GM21515 (cell line): ENCODE results near the gene SIL1.
"Not testable (repeated sequence)": the region's sequence is repeated elsewhere in the genome, so short reads cannot be mapped to it uniquely, and the experiment has no call there.

ENCODE experiments used
- ATAC-seq: cut with Tn5 transposase; IDR thresholded peaks from one replicate; pipeline ENCODE4 v1.9.1; 2021; ENCODE audit not compliant: unreplicated experiment

Gene SIL1

GRCh38 chr5:139177809-139178588 is 20.2 kb downstream of the SIL1 start:
- peak; percentile 58 for ATAC-seq

- not testable (repeated sequence) for ATAC-seq
These were observed 20.9 kb downstream of the SIL1 start for GRCh38 chr5:139177281-139177680.

DNA sequence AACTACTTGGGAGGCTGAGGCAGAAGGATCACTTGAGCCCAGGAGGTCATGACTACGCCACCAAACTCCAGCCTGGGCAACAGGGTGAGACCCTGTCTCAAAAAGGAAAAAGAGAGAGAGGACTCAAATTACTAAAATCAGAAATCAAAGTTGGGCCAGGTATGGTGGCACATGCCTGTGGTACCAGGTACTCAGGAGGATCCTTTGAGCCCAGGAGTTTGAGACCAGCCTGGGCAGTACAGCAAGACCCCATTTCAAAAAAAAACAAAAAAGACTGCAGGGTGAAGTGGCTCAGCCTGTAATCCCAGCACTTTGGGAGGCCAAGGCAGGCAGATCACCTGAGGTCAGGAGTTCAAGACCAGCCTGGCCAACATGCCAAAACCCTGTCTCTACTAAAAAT is 23.8 kb downstream of the SIL1 start:
- not testable (repeated sequence) for ATAC-seq

DNA sequence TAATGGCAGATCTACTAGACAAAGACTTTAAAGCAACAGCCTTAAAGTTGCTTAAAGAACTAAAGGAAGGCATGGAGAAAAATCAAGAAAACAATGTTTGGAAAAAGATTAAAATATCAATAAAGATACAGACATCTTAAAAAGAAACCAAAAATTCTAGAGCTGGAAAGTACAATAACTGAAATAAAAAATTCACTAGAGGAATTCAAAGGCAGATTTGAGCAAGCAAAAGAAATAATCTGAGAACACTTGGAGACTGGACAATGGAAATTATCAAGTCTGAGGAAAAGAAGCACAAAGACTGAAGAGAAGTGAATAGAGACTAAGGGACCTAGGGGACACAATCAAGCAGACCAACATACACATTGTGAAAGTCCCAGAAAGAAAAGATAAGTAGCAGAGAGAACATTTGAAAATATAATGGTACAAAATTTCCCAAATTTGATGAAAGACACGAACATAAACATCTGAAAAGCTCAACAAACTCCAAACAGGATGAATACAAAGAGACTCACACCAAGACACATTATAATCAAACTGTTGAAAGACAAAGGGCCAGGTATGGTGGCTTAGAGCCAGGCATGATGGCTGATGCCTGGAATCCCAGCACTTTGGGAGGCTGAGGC is 26.3 kb downstream of the SIL1 start:
- ATAC-seq: no peak

DNA sequence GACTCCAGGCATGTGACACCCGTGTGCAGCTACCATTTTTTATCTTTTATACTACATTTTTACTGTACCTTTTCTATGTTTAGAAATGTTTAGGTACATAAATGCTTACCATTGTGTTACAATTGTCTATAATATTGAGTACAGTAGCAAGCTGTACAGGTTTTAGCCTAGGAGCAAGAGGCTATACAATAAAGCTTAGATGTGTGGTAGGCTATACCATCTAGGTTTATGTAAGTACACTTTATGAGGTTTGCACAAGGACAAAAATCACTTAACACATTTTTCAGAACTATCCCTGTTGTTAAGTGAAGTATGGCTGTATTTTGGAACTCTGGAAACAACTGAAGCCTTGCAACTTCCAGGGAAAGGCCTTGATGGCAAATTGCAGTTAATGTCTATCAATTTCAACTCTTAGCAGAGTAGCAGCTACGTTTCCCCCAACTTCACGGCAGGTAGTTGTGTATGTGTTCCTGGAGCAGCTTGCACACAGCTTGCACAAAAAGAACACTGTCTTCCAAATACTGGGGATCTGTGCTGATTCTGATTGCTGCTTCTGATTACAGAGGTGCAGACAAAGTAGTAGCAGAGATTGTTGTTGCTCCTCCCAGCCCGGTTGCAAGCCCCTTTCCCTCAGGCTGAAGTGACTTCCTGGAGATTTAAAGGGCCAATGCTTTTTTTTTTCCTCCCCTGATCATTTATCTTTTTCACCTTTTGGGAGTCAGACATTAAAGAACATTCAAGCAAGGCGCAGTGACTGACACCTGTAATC is 30.0 kb downstream of the SIL1 start:
- no peak for ATAC-seq

DNA sequence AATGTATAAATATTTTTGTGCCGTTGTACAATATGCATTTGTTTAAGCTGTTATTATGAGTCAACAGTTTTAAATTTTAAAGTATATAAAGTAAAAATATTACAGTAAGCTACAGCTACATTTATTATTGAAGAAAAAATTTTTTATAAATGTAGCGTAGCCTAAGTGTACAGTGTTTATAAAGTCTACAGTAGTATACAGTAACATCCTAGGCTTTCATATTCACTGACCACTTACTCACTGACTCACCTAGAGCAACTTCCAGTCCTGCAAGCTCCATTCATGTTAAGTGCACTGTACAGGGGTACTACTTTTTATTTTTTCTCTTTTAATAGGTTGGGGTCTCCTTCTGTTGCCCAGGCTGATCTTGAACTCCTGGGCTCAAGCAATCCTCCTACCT is 30.6 kb downstream of the SIL1 start:
- no peak for ATAC-seq

DNA sequence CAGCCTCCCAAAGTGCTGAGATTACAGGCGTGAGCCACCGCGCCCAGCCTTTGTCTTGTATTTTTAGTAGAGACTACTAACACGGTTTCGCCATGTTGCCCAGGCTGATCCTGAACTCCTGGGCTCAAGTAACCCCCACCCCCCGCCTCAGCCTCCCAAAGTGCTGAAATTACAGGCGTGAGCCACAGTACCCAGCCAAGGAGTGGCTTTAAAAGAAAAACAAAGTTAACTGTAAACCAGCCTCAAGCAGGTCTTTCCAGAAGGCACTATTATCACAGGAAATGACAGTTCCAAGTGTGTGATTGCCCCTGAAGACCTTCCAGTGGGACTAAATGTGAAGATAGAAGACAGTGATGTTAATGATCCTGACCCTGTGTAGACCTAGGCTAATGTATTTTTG is 31.1 kb downstream of the SIL1 start:
- no peak for ATAC-seq

- ATAC-seq: not testable (repeated sequence)
These were observed 33.3 kb downstream of the SIL1 start for GRCh38 chr5:139164897-139165296.

DNA sequence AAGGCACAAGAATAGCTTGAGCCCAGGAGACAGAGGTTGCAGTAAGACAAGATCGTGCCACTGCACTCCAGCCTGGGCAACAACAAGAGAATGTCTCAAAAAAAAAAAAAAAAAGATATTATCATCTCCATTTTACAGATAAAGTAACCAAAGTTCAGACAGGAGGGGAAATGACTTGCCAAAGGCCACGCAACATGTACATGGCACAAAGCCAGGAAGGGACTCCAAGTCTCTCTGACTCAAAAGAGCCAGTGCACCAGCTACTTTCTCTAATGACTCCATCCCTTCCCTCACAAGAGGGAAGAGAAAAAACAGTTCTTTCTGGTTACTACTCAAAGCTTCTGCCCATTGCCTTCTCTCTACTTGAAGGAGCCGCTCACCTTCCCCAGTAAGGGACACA is 34.1 kb downstream of the SIL1 start:
- no peak for ATAC-seq

GRCh38 chr5:139162448-139162847 is 35.7 kb downstream of the SIL1 start:
- no peak for ATAC-seq

GRCh38 chr5:139158791-139159190 is 39.4 kb downstream of the SIL1 start:
- no peak for ATAC-seq

GRCh38 chr5:139157556-139157955 is 40.6 kb downstream of the SIL1 start:
- ATAC-seq: no peak

GRCh38 chr5:139156814-139157213 is 41.4 kb downstream of the SIL1 start:
- no peak for ATAC-seq

GRCh38 chr5:139155333-139155732 is 42.8 kb downstream of the SIL1 start:
- no peak for ATAC-seq

DNA sequence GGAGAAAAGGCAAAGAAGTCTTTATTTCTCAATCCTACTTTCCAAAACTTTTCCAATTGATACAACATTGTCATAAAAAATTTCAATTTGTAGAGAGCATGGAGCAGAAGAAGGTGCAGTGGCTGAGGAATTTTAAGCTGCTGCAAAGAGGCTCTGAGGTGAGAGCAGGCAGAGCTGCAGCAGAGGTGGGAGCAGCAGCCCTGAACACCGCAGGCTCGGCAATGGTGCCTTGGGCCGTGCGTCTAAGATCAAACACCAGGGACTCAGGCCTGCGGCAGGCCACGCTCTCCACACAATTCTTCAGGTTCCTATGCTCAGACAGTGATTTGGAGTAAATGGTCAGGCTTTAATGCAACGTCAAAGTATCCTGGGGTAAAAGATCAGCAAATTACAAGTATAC is 46.3 kb downstream of the SIL1 start:
- ATAC-seq: no peak

DNA sequence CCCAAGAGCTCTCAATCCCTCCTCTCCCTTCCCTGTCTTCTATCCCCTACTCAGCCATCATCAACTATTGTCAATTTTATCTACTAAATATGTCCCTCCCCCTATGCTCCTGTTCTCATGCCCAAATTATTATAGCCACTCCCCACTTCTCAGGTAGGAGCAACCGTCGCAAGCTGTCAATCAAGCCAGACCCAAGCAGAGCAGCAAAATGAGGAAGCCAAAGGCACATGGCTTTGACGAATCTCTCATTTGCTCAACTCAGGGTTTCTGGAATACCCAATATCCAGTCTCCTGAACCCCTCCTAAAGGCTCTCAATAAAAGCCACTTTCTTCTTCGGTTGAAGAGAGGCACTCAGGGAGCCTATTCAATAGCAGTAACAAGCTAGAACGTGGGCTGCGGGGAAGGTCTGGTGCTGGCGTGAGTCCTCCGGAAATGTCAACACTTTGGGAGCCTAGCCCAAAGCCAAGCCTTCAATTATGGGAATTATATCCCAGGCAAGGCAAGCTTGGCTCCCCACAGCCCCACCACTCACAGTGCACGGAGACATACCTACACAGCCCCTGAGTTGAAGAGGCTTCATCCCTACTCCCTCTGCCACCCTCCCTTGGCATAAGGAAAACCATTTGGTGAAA is 47.7 kb downstream of the SIL1 start:
- no peak for ATAC-seq

DNA sequence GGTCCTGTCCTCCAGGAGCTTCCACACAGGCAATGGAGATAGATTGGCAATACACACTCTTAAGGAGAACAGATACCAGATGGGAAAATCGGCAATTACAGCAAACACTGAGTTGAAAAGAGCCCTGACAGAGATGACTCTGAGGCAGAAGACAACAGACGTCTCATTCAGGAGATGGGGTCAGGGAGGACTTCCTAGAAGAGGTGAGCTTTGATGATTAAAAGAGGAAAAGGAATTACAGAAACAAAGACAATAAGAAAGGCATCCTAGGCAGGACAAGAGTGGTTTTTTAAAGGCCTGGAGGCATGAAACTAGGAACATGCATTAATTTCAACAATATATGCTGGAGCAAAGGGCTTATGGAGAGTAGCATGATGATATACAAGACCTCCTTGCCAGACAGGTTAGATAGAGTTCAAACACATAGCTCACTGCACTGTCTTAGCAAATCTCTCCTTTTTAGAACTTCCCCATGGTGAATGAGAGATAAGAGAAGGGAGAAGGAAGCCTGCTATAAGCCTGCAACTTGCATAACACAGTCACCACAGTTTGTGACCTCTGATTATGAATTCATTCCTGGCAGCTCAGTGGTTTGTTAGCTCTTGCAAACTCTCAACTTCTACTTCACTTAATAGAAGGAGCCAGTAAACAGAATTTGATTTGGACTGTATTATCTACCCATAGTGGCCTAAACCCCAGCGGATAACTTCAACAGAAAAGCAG is 48.5 kb downstream of the SIL1 start:
- no peak for ATAC-seq

GRCh38 chr5:139148986-139149385 is 49.2 kb downstream of the SIL1 start:
- ATAC-seq: no peak

GRCh38 chr5:139148306-139148705 is 49.9 kb downstream of the SIL1 start:
- ATAC-seq: no peak

DNA sequence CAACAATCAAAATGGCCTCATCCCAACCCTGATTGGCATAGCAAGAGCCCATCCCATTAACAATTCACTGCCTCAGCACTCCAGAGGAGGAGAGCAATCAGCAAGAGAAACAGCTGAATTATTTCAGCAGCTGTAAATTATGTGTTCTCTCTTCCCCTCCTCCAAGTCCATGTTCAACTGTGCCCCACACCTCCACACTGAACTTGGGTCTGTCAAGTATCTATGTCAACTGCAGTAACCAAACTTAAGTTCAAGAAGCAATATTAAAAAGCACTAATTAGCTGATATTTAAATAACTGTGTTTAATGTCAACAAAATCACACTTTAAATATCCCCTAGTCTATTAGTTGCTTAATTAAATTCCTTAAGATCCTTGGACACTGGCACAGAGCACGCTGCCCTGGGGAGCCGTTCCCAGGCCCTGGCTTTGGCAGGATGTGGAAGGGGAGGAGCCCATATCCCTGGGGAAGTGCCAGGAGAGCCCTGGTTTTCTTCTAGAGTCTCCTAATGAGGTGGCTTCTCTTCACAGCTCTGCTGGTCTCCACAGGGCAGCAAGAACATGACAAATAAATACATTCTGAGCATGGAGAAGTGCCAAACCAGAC is 50.6 kb downstream of the SIL1 start:
- no peak for ATAC-seq
